Measurements from ENCODE around the gene PRPF40B. TPM values are rescaled to one million over a fixed set of nuclear protein-coding genes. Genes with fewer than 3 reads are reported as not detected.

The PRPF40B gene
- total RNA-seq, 2 experiments from 2014 or later, result 4.7 to 6.5 TPM

GRCh38 chr12:49678711-49679110, 55.4 kb downstream of the PRPF40B start:
- intact Hi-C loops (cut with DNase I, micrococcal nuclease), result no loop called here
- CTCF ChIA-PET, result interaction anchor here (1.0 kb wide), 2 partner anchors 12 to 35 kb away, joined by 3 read pairs; no protein-coding TSS in a partner anchor
- no peaks in the 10 kb centered on the region for H3K36me3 Mint-ChIP-seq (ENCODE audit: low read depth)
- H3K27me3 Mint-ChIP-seq, result no peaks in the 10 kb centered on the region
- Histone ChIP-seq H3K27me3 (ENCODE audit: control insufficient read depth in 1 of 2, insufficient read depth in 2 of 2, low read length in 2 of 2) (no peaks in the 10 kb centered on the region), H3K4me1 (ENCODE audit: insufficient read depth, low read length) (peaks cover 23% of the 10 kb centered on the region), H3K4me3 (ENCODE audit: low read length) (no peak overlapping the region), H3K27ac (ENCODE audit: low read depth in 1 of 2, low read length in 2 of 2) (no peak overlapping the region), H3K36me3 (ENCODE audit: insufficient read depth, low read length) (no peaks in the 10 kb centered on the region), H3K9me3 (ENCODE audit: control insufficient read depth in 1 of 2, insufficient read depth in 1 of 2, low read length in 2 of 2) (no peaks in the 10 kb centered on the region)
- H3K4me3 Mint-ChIP-seq, result no peak overlapping the region
- TF ChIP-seq CTCF (IDR thresholded peaks at IDR 0.05), result no peak
- no peak for ATAC-seq (ENCODE audit: poor library complexity)
- H3K27ac Mint-ChIP-seq, result peak overlapping the region; percentile 3
- DNase-seq, result no peak
- H3K9me3 Mint-ChIP-seq, result no peaks in the 10 kb centered on the region
- POLR2A ChIA-PET, result interaction anchor here (1.3 kb wide), 1 partner anchor 28 kb away, joined by 3 read pairs; the partner anchor contains the start of gene FMNL3
- H3K4me1 Mint-ChIP-seq (ENCODE audit: low read depth), result peaks cover 69% of the 10 kb centered on the region

GRCh38 chr12:49680075-49680474, 56.7 kb downstream of the PRPF40B start:
- no peak overlapping the region for H3K27ac ChIP-seq (ENCODE audit: low read depth in 1 of 2, low read length in 2 of 2)
- peak overlapping the region; percentile 37 for H3K27ac Mint-ChIP-seq
- CTCF ChIA-PET, result interaction anchor here (1.0 to 1.9 kb wide), 3 partner anchors 27 to 43 kb away, joined by 3 to 7 read pairs (median 3); partner anchors contain the start of gene FMNL3

GRCh38 chr12:49683599-49684309, 60.4 kb downstream of the PRPF40B start:
- Histone ChIP-seq H3K4me3 (ENCODE audit: low read length) (no peak overlapping the region), H3K36me3 (ENCODE audit: insufficient read depth, low read length) (no peaks in the 10 kb centered on the region), H3K4me1 (ENCODE audit: insufficient read depth, low read length) (peaks cover 7% of the 10 kb centered on the region), H3K27ac (ENCODE audit: low read depth in 1 of 2, low read length in 2 of 2) (no peak overlapping the region), H3K9me3 (ENCODE audit: control insufficient read depth in 1 of 2, insufficient read depth in 1 of 2, low read length in 2 of 2) (no peaks in the 10 kb centered on the region), H3K27me3 (ENCODE audit: control insufficient read depth in 1 of 2, insufficient read depth in 2 of 2, low read length in 2 of 2) (no peaks in the 10 kb centered on the region)
- POLR2A ChIA-PET, result interaction anchor here (1.1 to 1.5 kb wide), 4 partner anchors 9 to 23 kb away, joined by 3 to 6 read pairs (median 4); no protein-coding TSS in a partner anchor
- no peaks in the 10 kb centered on the region for H3K9me3 Mint-ChIP-seq
- TF ChIP-seq CTCF (IDR thresholded peaks at IDR 0.05), result no peak
- intact Hi-C loops (cut with DNase I, micrococcal nuclease), result no loop called here
- H3K4me3 Mint-ChIP-seq, result no peak overlapping the region
- H3K27me3 Mint-ChIP-seq, result no peaks in the 10 kb centered on the region
- ATAC-seq (ENCODE audit: poor library complexity) (peak; percentile 34), DNase-seq (no peak)
- CTCF ChIA-PET, result interaction anchor here (0.8 to 2.2 kb wide), 4 partner anchors 10 to 39 kb away, joined by 3 to 9 read pairs (median 6); no protein-coding TSS in a partner anchor
- no peaks in the 10 kb centered on the region for H3K36me3 Mint-ChIP-seq (ENCODE audit: low read depth)
- peak overlapping the region; percentile 6 for H3K27ac Mint-ChIP-seq
- H3K4me1 Mint-ChIP-seq (ENCODE audit: low read depth), result peaks cover 60% of the 10 kb centered on the region

More at GRCh38 chr12:49680075-49680474, 56.7 kb downstream of the PRPF40B start:
- intact Hi-C loops (cut with DNase I, micrococcal nuclease), result no loop called here
- Mint-ChIP-seq H3K4me3 (no peak overlapping the region), H3K36me3 (ENCODE audit: low read depth) (no peaks in the 10 kb centered on the region), H3K9me3 (no peaks in the 10 kb centered on the region), H3K27me3 (no peaks in the 10 kb centered on the region), H3K4me1 (ENCODE audit: low read depth) (peaks cover 69% of the 10 kb centered on the region)
- POLR2A ChIA-PET, result interaction anchor here (0.6 to 1.3 kb wide), 3 partner anchors 27 to 1787 kb away, joined by 3 to 4 read pairs (median 3); partner anchors contain the start of genes FMNL3 and PRPF40B
- no peak overlapping the region for H3K4me3 ChIP-seq (ENCODE audit: low read length)
- no peaks in the 10 kb centered on the region for H3K9me3 ChIP-seq (ENCODE audit: control insufficient read depth in 1 of 2, insufficient read depth in 1 of 2, low read length in 2 of 2)
- DNase-seq (no peak), ATAC-seq (ENCODE audit: poor library complexity) (no peak)
- no peak for TF ChIP-seq CTCF (IDR thresholded peaks at IDR 0.05)
- no peaks in the 10 kb centered on the region for H3K27me3 ChIP-seq (ENCODE audit: control insufficient read depth in 1 of 2, insufficient read depth in 2 of 2, low read length in 2 of 2)
- H3K4me1 ChIP-seq (ENCODE audit: insufficient read depth, low read length), result peaks cover 15% of the 10 kb centered on the region
- no peaks in the 10 kb centered on the region for H3K36me3 ChIP-seq (ENCODE audit: insufficient read depth, low read length)
